HepG2 (cell line): ENCODE results near the gene GSK3A. TPM values are rescaled to one million over a fixed set of nuclear protein-coding genes. Genes with fewer than 3 reads are reported as not detected.

Experiments
- BHLHE40 ChIP-seq: IDR thresholded peaks from 2 replicates; pipeline ENCODE4 v1.6.1; 2011; ENCODE audit warnings: low read length, improper control_type of control experiment
- MXD4 ChIP-seq: IDR thresholded peaks from 2 replicates; pipeline ENCODE4 v1.6.1; 2016; ENCODE audit warnings: mild to moderate bottlenecking, missing biosample characterization, missing genetic modification reagents
- NR2F1 ChIP-seq, 2 experiments: fragments of 450-650 bp in 1 of 2; formaldehyde crosslinking in 1 of 2; IDR thresholded peaks; 2 replicates each; pipeline versions ENCODE4 v1.5.0 to v1.6.1; 2016 to 2020; ENCODE audit warnings: mild to moderate bottlenecking in 1 of 2, missing compliant biosample characterization in 1 of 2, missing genetic modification reagents in 1 of 2, moderate library complexity in 1 of 2
- TBL1XR1 ChIP-seq: fragments of 150-350 bp; IDR thresholded peaks from 2 replicates; pipeline ENCODE4 v1.6.1; 2014; ENCODE audit warnings: borderline replicate concordance, low read length; ENCODE audit not compliant: partially characterized antibody
- ZBTB1 ChIP-seq: sonication (generic); formaldehyde crosslinking; IDR thresholded peaks from 2 replicates; pipeline ENCODE4 v1.4.0; 2020; ENCODE audit warnings: missing genetic modification reagents, borderline replicate concordance
- ZFP90 ChIP-seq: sonication (generic); formaldehyde crosslinking; IDR thresholded peaks from 2 replicates; pipeline ENCODE4 v1.8.0; 2022; ENCODE audit warnings: missing genetic modification reagents, mild to moderate bottlenecking, inconsistent platforms, borderline replicate concordance
- ZFX ChIP-seq: sonication (generic); formaldehyde crosslinking; IDR thresholded peaks from 2 replicates; pipeline ENCODE4 v1.4.0; 2020; ENCODE audit warnings: mild to moderate bottlenecking, low read depth, missing genetic modification reagents, moderate library complexity
- ZMYM4 ChIP-seq: sonication (generic); formaldehyde crosslinking; IDR thresholded peaks from 2 replicates; pipeline ENCODE4 v1.8.1; 2023; ENCODE audit warnings: mild to moderate bottlenecking, missing genetic modification reagents
- ZNF205 ChIP-seq: IDR thresholded peaks from 2 replicates; pipeline ENCODE4 v1.6.1; 2018; ENCODE audit warnings: missing biosample characterization, missing genetic modification reagents
- ZNF224 ChIP-seq: sonication (generic); formaldehyde crosslinking; IDR thresholded peaks from 2 replicates; pipeline ENCODE4 v1.5.0; 2020; ENCODE audit warnings: mild to moderate bottlenecking, missing genetic modification reagents
- ZNF652 ChIP-seq: IDR thresholded peaks from 2 replicates; pipeline ENCODE4 v1.6.1; 2016; ENCODE audit warnings: low read depth, borderline replicate concordance
- ZNF691 ChIP-seq: sonication (generic); formaldehyde crosslinking; IDR thresholded peaks from 2 replicates; pipeline ENCODE4 v1.4.0; 2020; ENCODE audit warnings: missing genetic modification reagents, low read depth, mild to moderate bottlenecking, borderline replicate concordance
- ZNF878 ChIP-seq: sonication (generic); formaldehyde crosslinking; IDR thresholded peaks from 2 replicates; pipeline ENCODE4 v1.8.1; 2023; ENCODE audit warnings: mild to moderate bottlenecking, missing genetic modification reagents, moderate library complexity
- polyA plus RNA-seq, 8 experiments: library from polyadenylated mRNA; depleted of rRNA in 3 of 8; stranded (reverse) in 7 of 8; unstranded in 1 of 8; fragments of >200 nt; fragmentation: Illumina TruSeq in 4 of 8; extraction: Trizol in 4 of 8; gene quantifications; 2 replicates each; pipeline versions ENCODE4 v1.2.1 to v1.2.3, GENCODE V29; 2011 to 2016; ENCODE audit warnings: low read depth in 4 of 8, missing spikeins in 1 of 8, mixed read lengths in 1 of 8; ENCODE audit not compliant: insufficient read depth in 1 of 8
- total RNA-seq, 5 experiments: library from RNA; depleted of rRNA; stranded (reverse); fragments of >200 nt; fragmentation: Illumina TruSeq; extraction: Trizol; gene quantifications; 2 replicates each; pipeline ENCODE4 v1.2.3, GENCODE V29; 2016; ENCODE audit warnings: low read depth in 1 of 5
- TF ChIP-seq, protein P1 (sequence below), 2 experiments: sonication (generic) in 1 of 2; formaldehyde crosslinking in 1 of 2; IDR thresholded peaks; 2 replicates each; pipeline versions ENCODE4 v1.4.0 to v1.6.1; 2018 to 2020; ENCODE audit warnings: missing genetic modification reagents in 2 of 2, borderline replicate concordance in 1 of 2, low read depth in 1 of 2, mild to moderate bottlenecking in 1 of 2, missing biosample characterization in 1 of 2
- TF ChIP-seq, protein P2 (sequence below): sonication (generic); formaldehyde crosslinking; IDR thresholded peaks from 2 replicates; pipeline ENCODE4 v1.5.1; 2020; ENCODE audit warnings: mild to moderate bottlenecking, missing genetic modification reagents, moderate library complexity
- TF ChIP-seq, protein P3 (sequence below): IDR thresholded peaks from 2 replicates; pipeline ENCODE4 v1.6.1; 2016; ENCODE audit warnings: missing compliant biosample characterization, missing genetic modification reagents, borderline replicate concordance
- TF ChIP-seq, protein P4 (sequence below): sonication (generic); formaldehyde crosslinking; IDR thresholded peaks from 2 replicates; pipeline ENCODE4 v1.4.0; 2020; ENCODE audit warnings: missing genetic modification reagents

GSK3A gene
- total and polyA plus RNA-seq, 2 of the 13 experiments (the other 11 are each of a cell fraction or from before 2014, with no cell fraction given) = 16.9 to 52.5 TPM

- TF ChIP-seq ZNF691 (CRISPR knock-in tag) = no peak
- TF ChIP-seq ZBTB1 (CRISPR knock-in tag) = no peak
- TF ChIP-seq, protein P1, sequence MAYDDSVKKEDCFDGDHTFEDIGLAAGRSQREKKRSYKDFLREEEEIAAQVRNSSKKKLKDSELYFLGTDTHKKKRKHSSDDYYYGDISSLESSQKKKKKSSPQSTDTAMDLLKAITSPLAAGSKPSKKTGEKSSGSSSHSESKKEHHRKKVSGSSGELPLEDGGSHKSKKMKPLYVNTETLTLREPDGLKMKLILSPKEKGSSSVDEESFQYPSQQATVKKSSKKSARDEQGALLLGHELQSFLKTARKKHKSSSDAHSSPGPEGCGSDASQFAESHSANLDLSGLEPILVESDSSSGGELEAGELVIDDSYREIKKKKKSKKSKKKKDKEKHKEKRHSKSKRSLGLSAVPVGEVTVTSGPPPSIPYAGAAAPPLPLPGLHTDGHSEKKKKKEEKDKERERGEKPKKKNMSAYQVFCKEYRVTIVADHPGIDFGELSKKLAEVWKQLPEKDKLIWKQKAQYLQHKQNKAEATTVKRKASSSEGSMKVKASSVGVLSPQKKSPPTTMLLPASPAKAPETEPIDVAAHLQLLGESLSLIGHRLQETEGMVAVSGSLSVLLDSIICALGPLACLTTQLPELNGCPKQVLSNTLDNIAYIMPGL (CRISPR knock-in tag; IDR thresholded peaks at IDR 0.05; ENCODE audit: borderline replicate concordance in 1 of 2, low read depth in 1 of 2) = peak in 1 of 2 experiments; percentile 13; a peak in 1 of 4 replicates
- peak; percentile 45; the same call in 1 of the 2 replicates for TF ChIP-seq MXD4 (CRISPR knock-in tag)
- TF ChIP-seq ZNF224 (CRISPR knock-in tag) = no peak
- TF ChIP-seq, protein P2, sequence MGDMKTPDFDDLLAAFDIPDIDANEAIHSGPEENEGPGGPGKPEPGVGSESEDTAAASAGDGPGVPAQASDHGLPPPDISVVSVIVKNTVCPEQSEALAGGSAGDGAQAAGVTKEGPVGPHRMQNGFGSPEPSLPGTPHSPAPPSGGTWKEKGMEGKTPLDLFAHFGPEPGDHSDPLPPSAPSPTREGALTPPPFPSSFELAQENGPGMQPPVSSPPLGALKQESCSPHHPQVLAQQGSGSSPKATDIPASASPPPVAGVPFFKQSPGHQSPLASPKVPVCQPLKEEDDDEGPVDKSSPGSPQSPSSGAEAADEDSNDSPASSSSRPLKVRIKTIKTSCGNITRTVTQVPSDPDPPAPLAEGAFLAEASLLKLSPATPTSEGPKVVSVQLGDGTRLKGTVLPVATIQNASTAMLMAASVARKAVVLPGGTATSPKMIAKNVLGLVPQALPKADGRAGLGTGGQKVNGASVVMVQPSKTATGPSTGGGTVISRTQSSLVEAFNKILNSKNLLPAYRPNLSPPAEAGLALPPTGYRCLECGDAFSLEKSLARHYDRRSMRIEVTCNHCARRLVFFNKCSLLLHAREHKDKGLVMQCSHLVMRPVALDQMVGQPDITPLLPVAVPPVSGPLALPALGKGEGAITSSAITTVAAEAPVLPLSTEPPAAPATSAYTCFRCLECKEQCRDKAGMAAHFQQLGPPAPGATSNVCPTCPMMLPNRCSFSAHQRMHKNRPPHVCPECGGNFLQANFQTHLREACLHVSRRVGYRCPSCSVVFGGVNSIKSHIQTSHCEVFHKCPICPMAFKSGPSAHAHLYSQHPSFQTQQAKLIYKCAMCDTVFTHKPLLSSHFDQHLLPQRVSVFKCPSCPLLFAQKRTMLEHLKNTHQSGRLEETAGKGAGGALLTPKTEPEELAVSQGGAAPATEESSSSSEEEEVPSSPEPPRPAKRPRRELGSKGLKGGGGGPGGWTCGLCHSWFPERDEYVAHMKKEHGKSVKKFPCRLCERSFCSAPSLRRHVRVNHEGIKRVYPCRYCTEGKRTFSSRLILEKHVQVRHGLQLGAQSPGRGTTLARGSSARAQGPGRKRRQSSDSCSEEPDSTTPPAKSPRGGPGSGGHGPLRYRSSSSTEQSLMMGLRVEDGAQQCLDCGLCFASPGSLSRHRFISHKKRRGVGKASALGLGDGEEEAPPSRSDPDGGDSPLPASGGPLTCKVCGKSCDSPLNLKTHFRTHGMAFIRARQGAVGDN = peak; percentile 84
- TF ChIP-seq TBL1XR1 = peak; percentile 3
- TF ChIP-seq ZMYM4 = peak; percentile 56; the same call in 1 of the 2 replicates
- TF ChIP-seq ZNF205 (CRISPR knock-in tag) = 0 out of 2 replicates have a peak, but pooled peaks have one; percentile 16
- TF ChIP-seq, protein P3, sequence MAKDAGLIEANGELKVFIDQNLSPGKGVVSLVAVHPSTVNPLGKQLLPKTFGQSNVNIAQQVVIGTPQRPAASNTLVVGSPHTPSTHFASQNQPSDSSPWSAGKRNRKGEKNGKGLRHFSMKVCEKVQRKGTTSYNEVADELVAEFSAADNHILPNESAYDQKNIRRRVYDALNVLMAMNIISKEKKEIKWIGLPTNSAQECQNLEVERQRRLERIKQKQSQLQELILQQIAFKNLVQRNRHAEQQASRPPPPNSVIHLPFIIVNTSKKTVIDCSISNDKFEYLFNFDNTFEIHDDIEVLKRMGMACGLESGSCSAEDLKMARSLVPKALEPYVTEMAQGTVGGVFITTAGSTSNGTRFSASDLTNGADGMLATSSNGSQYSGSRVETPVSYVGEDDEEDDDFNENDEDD (CRISPR knock-in tag) = peak; percentile 35; the same call in 1 of the 2 replicates
- peak; percentile 29; the same call in 1 of the 2 replicates for TF ChIP-seq ZNF652
- TF ChIP-seq ZNF878 (CRISPR knock-in tag) = 0 out of 2 replicates have a peak, but pooled peaks have one; percentile 50
- no peak for TF ChIP-seq NR2F1 (CRISPR knock-in tag; IDR thresholded peaks at IDR 0.05)
- no peak; the same call in 1 of the 2 replicates for TF ChIP-seq ZFX (CRISPR knock-in tag)
- TF ChIP-seq, protein P4, sequence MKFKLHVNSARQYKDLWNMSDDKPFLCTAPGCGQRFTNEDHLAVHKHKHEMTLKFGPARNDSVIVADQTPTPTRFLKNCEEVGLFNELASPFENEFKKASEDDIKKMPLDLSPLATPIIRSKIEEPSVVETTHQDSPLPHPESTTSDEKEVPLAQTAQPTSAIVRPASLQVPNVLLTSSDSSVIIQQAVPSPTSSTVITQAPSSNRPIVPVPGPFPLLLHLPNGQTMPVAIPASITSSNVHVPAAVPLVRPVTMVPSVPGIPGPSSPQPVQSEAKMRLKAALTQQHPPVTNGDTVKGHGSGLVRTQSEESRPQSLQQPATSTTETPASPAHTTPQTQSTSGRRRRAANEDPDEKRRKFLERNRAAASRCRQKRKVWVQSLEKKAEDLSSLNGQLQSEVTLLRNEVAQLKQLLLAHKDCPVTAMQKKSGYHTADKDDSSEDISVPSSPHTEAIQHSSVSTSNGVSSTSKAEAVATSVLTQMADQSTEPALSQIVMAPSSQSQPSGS (CRISPR knock-in tag) = peak; percentile 100
- peak; percentile 41; the same call in 1 of the 2 replicates for TF ChIP-seq BHLHE40
- TF ChIP-seq ZFP90 = peak; percentile 44; the same call in 1 of the 2 replicates
Observed at GRCh38 chr19:42268142-42268703, 25.8 kb upstream of the GSK3A start (continued).
